Suprapubic skin (tissue), 4 donors: ENCODE results near the gene CDH4.

Source experiments
- CTCF ChIP-seq, 2 donors: fragments of 200-600 bp in 1 of 2; fragments of 450-650 bp in 1 of 2; sonication (generic) in 1 of 2; IDR thresholded peaks; one replicate each; pipeline ENCODE4 v1.5.1; 2016 to 2019; ENCODE audit warnings: antibody characterized with exemption in 2 of 2, mild to moderate bottlenecking in 1 of 2, moderate library complexity in 1 of 2
- EP300 ChIP-seq: sonication (generic); formaldehyde crosslinking; IDR thresholded peaks from one replicate; pipeline ENCODE4 v1.6.1; 2017; ENCODE audit warnings: antibody characterized with exemption
- POLR2A ChIP-seq, 2 donors: fragments of 450-650 bp; IDR thresholded peaks; one replicate each; pipeline ENCODE4 v1.6.1; 2017; ENCODE audit warnings: antibody characterized with exemption in 2 of 2, mild to moderate bottlenecking in 2 of 2, moderate library complexity in 2 of 2
- POLR2AphosphoS5 ChIP-seq, 3 donors: sonication (generic); formaldehyde crosslinking; IDR thresholded peaks; one replicate each; pipeline ENCODE4 v1.6.1; 2017; ENCODE audit warnings: antibody characterized with exemption in 3 of 3

- no peak for TF ChIP-seq CTCF (IDR thresholded peaks at IDR 0.05)
- no peak for TF ChIP-seq POLR2A (IDR thresholded peaks at IDR 0.05)
- TF ChIP-seq EP300: no peak
- TF ChIP-seq POLR2AphosphoS5 (IDR thresholded peaks at IDR 0.05): no peak
Observed at GRCh38 chr20:61562491-61562890, 310.4 kb downstream of the CDH4 start.
